Measurements from ENCODE around the gene RNASE9. TPM values are rescaled to one million over a fixed set of nuclear protein-coding genes. Genes with fewer than 3 reads are reported as not detected.

RNASE9 gene
- total RNA-seq, 4 donors from 2014 or later: not detected

DNA sequence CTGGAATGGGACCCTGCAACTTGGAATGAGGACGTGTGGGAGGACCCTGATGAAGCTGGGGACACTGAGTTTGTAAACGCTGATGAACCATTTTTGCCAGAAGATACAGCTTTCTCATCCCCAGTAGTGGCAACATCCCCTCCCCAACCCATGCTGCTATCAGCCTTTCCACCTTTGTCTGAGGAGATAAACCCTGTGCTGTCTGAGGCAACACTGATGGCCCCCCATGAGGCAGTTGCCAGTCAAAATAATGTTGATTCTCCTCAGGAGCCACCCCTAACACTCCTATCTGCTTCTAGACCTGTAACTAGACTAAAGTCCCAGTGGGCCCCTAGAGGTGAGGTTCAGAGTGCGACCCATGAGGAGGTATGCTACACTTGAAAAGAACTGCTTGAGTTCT is 7.5 kb upstream of the RNASE9 start:
- TF ChIP-seq, protein P1, sequence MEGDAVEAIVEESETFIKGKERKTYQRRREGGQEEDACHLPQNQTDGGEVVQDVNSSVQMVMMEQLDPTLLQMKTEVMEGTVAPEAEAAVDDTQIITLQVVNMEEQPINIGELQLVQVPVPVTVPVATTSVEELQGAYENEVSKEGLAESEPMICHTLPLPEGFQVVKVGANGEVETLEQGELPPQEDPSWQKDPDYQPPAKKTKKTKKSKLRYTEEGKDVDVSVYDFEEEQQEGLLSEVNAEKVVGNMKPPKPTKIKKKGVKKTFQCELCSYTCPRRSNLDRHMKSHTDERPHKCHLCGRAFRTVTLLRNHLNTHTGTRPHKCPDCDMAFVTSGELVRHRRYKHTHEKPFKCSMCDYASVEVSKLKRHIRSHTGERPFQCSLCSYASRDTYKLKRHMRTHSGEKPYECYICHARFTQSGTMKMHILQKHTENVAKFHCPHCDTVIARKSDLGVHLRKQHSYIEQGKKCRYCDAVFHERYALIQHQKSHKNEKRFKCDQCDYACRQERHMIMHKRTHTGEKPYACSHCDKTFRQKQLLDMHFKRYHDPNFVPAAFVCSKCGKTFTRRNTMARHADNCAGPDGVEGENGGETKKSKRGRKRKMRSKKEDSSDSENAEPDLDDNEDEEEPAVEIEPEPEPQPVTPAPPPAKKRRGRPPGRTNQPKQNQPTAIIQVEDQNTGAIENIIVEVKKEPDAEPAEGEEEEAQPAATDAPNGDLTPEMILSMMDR (IDR thresholded peaks at IDR 0.05; ENCODE audit: low read depth): no peak

DNA sequence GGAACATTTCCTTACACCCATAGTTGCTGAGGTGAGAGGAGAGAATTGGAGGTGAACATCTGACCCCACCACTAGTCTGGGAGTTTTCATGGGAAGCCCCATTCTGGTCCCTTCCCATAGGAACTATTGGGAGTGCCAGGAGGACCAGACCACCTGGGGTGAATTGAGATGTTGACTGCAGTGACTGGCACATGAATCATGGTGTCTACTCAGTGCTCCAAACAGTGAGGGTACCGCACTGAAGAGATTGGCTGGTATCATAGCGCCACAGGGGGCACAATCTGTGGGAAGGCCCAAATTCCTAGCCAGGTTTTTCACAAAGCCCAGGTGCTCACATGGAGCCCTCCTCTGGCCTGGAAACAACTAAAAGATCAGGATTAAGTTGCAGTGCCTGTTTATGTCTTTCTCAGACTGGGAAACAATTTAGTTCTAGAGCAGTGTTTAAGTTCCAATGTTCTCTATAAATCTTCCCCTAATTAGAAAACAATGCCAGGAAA is 3.7 kb upstream of the RNASE9 start:
- TF ChIP-seq, protein P1 (IDR thresholded peaks at IDR 0.05; ENCODE audit: low read depth): no peak

DNA sequence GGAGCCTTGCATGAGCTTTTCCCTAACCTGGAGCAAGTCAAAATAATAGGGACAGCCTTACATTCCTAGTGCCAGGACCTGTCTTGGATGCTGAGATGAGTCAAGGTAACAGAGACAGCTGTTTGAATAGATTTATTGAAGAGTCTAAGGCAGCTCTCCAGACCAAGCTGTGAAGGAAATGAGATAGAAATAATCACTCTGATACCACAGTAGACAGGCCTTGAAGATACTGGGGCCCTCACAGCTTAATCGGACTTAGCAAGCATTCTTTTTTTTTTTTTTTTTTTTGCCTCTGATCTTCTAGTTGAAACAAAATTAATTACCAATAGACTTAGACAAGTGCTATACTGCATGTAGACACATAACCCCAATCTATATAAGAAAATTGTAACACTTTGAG is 3.1 kb upstream of the RNASE9 start:
- TF ChIP-seq, protein P1 (IDR thresholded peaks at IDR 0.05; ENCODE audit: low read depth): no peak

DNA sequence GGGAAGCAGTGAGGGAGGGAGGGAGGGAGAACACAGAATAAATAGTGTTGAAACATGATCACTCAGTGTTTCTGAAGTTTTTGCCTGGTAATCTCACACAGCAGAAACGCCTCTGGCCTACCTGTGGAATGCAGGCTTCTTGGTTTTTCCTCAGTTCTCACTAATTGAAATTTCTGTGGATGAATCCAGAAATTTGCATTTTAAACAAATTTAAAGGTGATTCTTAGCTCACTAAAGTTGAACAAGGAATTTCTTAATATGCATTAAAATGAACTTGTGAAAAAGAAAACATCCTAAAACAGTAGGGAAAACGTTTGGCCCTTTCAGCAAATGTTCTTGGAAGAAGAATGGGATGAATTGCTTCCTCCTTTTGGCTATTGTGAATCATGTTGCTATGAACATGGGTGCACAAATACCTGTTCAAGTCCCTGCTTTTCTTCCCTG is 1.4 kb downstream of the RNASE9 start:
- TF ChIP-seq, protein P1 (IDR thresholded peaks at IDR 0.05; ENCODE audit: low read depth): no peak

DNA sequence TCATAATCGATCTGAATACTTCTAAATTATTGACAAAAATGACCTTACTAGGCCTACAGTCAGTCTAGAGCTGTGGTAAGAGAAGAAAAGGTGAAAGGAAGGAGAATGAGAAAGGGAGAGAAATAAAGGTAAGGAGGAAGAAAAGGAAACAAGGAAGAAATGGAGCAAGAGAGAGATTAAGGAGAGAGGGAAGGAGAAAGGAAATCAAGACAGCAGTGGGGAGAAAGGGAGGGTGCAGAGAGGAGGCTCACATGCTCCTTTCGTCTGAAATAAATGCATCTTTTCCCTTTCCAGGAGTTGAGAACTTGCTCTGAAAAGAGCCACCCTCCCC is 3.7 kb downstream of the RNASE9 start:
- TF ChIP-seq, protein P1 (IDR thresholded peaks at IDR 0.05; ENCODE audit: low read depth): no peak

DNA sequence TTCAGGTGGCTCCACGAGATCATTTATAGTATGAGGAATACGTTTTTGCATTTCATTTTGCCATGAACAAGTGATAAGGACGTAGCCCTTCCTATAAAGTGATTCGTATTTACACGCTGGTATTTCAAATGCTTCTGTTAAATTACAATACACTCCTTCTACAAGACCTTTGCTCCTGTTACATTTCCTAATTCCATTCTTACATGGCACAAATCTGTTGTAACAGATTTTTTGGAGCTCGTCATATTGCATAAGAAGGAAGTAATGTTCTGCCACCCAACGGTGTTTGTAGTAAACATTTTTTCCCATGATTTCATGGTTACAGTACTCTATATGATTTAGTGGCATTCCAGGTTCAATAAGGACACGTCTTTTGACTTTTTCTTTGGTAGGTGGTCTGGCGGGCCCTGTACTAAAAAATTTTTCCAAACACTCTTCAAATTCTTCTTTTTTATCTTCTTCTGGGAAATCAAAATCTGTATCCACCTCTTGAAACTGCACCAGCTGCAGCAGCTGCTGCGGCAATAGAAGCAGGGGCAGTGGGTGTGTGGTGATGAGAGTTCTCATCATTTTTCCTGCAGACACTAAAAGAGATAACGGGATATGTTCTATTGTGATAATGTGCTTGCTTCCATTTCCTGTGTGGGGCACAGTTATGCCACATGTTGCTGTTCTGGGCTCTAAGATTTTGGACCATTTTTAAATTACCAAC is 4.2 kb downstream of the RNASE9 start:
- TF ChIP-seq, protein P1 (IDR thresholded peaks at IDR 0.05; ENCODE audit: low read depth): no peak

DNA sequence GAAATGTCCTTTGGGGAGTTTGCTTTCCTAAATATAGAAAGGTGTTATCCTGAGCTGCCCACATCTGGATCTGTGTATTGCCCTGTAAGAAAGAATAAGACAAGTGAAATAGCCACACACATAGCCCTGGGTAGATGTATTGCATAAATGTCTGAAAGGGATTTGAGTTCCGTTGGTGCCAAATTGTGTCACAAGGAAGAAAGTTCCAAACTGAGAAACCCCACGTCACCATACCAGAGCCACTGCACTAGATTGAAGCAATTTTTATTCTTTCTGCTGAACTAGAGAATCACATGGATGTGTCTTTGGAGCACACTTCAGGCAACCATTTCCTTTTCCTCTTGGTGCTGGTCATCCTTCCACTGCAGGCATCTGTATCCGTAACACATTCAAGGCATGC is 5.0 kb downstream of the RNASE9 start:
- TF ChIP-seq, protein P1 (IDR thresholded peaks at IDR 0.05; ENCODE audit: low read depth): no peak

All from subcutaneous adipose tissue (tissue), 4 donors.